ACC112 (cell line): Measurements from ENCODE around the gene EXD3.
A peak's percentile ranks its signal among the peaks of the same experiment; 100 is the strongest.
"Not testable (repeated sequence)": the region's sequence is repeated elsewhere in the genome, so short reads cannot be mapped to it uniquely, and the experiment has no call there.

Source experiments
- H2AFZ ChIP-seq: fragments of 200-600 bp; sonication (generic); one replicate; pipeline ENCODE4 v1.6.0; 2017; ENCODE audit warnings: antibody characterized with exemption, low read length; ENCODE audit not compliant: unreplicated experiment
- H3K27ac ChIP-seq: fragments of 200-600 bp; sonication (generic); 2 replicates; pipeline ENCODE4 v1.5.1; 2014; ENCODE audit warnings: low read depth, mild to moderate bottlenecking, antibody characterized with exemption, low read length, moderate library complexity
- H3K27me3 ChIP-seq: fragments of 200-600 bp; sonication (generic); 2 replicates; pipeline ENCODE4 v1.6.1; 2014; ENCODE audit warnings: mild to moderate bottlenecking, antibody characterized with exemption, low read length, moderate library complexity, mixed read lengths; ENCODE audit not compliant: insufficient read depth
- H3K36me3 ChIP-seq: fragments of 200-600 bp; sonication (generic); 2 replicates; pipeline ENCODE4 v1.6.1; 2016; ENCODE audit warnings: mild to moderate bottlenecking, antibody characterized with exemption, low read length, moderate library complexity, mixed read lengths; ENCODE audit not compliant: insufficient read depth
- H3K4me1 ChIP-seq: fragments of 200-600 bp; sonication (generic); one replicate; pipeline ENCODE4 v1.6.1; 2016; ENCODE audit warnings: low read length, mixed read lengths; ENCODE audit not compliant: insufficient read depth, unreplicated experiment, control insufficient read depth
- H3K4me3 ChIP-seq: fragments of 200-600 bp; sonication (generic); 2 replicates; pipeline ENCODE4 v1.5.1; 2014; ENCODE audit warnings: mild to moderate bottlenecking, low read depth, low read length
- H3K79me2 ChIP-seq: fragments of 200-600 bp; sonication (generic); one replicate; pipeline ENCODE4 v1.6.0; 2016; ENCODE audit warnings: low read length; ENCODE audit not compliant: control insufficient read depth, unreplicated experiment, insufficient read depth

EXD3 gene

DNA sequence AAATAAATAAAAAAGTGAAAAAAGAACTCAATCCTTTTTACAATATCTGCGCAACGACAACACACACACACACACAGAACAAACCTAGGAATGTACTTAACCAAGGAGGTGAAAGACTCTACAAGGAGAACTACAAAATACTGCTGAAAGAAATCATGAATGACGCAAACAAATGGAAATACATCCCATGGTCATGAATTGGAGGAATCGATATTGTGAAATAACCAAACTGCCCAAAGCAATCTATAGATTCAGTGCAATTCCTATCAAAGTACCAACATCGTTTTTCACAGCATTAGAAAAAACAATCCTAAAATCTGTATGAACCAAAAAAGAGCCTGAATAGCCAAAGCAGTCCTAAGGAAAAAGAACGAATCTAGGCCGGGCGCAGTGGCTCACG lies 91.0 kb downstream of the EXD3 start:
- no peak overlapping the region for H3K4me3 ChIP-seq
- H3K27ac ChIP-seq, result no peak overlapping the region
- no peaks in the 10 kb centered on the region for H3K79me2 ChIP-seq
- no peaks in the 10 kb centered on the region for H3K36me3 ChIP-seq
- H3K4me1 ChIP-seq, result no peaks in the 10 kb centered on the region
- no peaks in the 10 kb centered on the region for H3K27me3 ChIP-seq
- H2AFZ ChIP-seq, result no peak overlapping the region

DNA sequence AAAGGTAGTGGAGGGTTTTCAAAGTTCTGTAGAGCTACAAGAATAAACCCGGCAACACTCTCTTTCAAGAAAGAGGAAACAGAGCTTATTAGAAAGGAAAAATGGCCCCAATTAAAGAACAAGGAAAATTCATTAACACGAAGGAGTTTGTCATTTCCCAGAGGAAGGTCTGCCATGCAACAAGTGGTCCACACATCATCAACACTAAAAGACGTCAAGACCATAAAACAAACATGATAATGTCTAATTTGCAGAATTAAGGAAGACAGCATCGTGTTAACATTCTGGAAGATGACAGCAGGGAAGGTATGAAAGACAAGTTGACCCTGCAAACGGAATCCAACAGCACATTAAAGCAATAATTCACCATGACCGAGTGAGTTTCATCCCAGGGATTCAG lies 92.3 kb downstream of the EXD3 start:
- no peaks in the 10 kb centered on the region for H3K27me3 ChIP-seq
- H3K36me3 ChIP-seq, result no peaks in the 10 kb centered on the region
- H2AFZ ChIP-seq, result no peak overlapping the region

DNA sequence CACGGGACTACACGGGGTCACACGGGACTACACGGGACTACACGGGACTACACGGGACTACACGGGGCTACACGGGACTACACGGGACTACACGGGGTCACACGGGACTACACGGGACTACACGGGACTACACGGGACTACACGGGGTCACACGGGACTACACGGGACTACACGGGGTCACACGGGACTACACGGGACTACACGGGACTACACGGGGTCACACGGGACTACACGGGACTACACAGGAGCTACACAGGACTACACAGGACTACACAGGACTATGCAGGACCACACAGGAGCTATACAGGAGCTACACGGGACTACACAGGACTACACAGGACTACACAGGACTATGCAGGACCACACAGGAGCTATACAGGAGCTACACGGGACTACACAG lies 93.4 kb downstream of the EXD3 start:
- H3K4me3 ChIP-seq, H3K4me1 ChIP-seq, H2AFZ ChIP-seq, H3K27me3 ChIP-seq, H3K79me2 ChIP-seq, H3K36me3 ChIP-seq, H3K27ac ChIP-seq: not testable (repeated sequence)

More for the DNA sequence above, 92.3 kb downstream of the EXD3 start:
- Histone ChIP-seq H3K27ac (no peak overlapping the region), H3K4me1 (no peaks in the 10 kb centered on the region), H3K79me2 (no peaks in the 10 kb centered on the region), H3K4me3 (no peak overlapping the region)

DNA sequence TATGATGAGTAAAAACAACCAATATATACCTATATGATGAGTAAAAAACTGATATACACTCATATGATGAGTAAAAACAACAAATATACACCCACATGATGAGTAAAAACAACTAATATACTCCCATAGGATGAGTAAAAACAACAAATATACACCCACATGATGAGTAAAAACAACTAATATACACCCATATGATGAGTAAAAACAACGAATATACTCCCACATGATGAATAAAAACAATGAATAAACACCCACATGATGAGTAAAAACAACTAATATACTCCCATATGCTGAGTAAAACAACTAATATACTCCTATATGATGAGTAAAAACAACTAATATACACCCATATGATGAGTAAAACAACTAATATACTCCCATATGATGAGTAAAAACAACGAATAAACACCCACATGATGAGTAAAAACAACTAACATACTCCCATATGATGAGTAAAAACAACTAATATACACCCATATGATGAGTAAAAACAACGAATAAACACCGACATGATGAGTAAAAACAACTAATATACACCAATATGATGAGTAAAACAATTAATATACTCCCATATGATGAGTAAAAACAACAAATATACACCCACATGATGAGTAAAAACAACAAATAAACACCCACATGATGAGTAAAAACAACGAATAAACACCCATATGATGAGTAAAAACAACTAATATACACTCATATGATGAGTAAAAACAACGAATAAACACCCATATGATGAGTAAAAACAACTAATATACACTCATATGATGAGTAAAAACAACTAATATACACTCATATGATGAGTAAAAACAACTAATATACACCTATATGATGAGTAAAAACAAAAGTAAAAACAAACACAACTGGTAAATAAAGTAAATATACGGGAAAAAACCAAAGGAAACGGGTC lies 95.1 kb downstream of the EXD3 start:
- peak overlapping the region; percentile 13; the same call in 1 of the 2 replicates for H3K27ac ChIP-seq
- not testable (repeated sequence) for H3K27me3 ChIP-seq, H3K36me3 ChIP-seq, H2AFZ ChIP-seq, H3K4me1 ChIP-seq, H3K4me3 ChIP-seq, H3K79me2 ChIP-seq

DNA sequence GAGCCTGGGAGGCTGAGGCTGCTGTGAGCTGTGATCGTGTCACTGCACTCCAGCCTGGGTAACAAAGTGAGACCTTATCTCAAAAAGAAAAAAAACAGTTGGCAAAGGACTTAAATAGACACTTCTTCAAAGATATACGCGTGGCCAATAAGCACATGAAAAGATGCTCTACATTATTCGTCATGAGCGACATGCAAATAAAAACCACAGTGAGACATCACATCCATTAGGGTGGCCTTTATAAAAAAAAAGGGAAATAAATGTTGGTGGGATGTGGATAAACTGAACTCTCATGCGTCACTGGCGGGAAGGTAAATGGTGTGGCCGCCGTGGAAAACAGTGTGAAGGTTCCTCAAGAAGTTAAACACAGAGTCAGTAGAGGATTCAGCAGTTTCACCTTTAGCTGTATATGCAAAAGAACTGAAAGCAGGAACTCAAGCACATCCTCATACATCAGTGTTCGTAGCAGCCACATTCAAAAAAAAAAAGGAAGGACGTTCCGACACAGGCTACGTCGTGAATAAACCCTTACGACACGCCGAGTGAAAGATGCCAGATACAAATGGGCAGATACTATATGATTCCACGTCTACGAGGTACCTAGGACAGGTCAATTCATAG lies 96.4 kb downstream of the EXD3 start:
- Histone ChIP-seq H3K27ac (no peak overlapping the region), H3K4me1 (no peaks in the 10 kb centered on the region), H3K4me3 (no peak overlapping the region), H3K36me3 (no peaks in the 10 kb centered on the region), H3K27me3 (no peaks in the 10 kb centered on the region), H3K79me2 (no peaks in the 10 kb centered on the region), H2AFZ (no peak overlapping the region)

DNA sequence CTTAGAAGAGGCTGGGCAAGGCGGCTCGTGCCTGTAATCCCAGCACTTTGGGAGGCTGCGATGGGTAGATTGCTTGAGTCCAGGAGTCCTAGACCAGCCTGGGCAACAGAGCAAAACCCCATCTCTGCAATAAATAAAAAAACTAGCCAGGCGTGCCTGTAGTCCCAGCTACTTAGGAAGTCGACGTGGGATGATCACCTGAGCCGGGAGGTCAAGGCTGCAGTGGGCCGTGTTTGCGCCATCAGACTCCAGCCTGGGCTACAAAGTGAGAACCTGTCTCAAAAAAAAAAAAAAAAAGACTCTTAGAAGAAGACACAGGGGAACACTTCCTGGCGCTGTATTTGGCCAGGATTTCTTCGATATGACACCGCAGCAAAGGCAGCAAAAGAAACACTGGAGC lies 97.2 kb downstream of the EXD3 start:
- no peaks in the 10 kb centered on the region for H3K27me3 ChIP-seq
- H3K4me1 ChIP-seq, result no peaks in the 10 kb centered on the region
- no peak overlapping the region for H3K4me3 ChIP-seq
- no peak overlapping the region for H3K27ac ChIP-seq
- H3K79me2 ChIP-seq, result no peaks in the 10 kb centered on the region
- H3K36me3 ChIP-seq, result no peaks in the 10 kb centered on the region
- no peak overlapping the region for H2AFZ ChIP-seq

DNA sequence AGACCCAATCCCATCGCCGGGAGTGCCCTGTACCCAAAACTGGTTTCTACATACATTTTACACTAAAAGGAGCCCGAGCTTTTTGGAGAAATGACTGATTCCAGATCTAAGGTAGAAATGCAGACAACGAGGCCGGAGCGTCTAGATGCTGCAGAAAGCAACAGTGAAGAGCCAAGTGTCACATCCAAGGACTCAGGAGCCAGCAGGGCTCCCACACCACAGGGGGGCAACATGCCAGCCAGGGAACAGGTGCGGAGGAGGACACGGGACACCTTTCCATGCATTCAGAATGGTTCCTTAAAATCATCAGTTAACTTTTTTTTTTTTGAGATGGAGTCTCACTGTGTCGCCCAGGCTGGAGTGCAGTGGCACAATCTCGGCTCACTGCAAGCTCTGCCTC lies 97.8 kb downstream of the EXD3 start:
- H2AFZ ChIP-seq, result no peak overlapping the region
- no peak overlapping the region for H3K4me3 ChIP-seq
- no peaks in the 10 kb centered on the region for H3K4me1 ChIP-seq
- no peaks in the 10 kb centered on the region for H3K27me3 ChIP-seq
- no peaks in the 10 kb centered on the region for H3K36me3 ChIP-seq
- no peak overlapping the region for H3K27ac ChIP-seq
- H3K79me2 ChIP-seq, result no peaks in the 10 kb centered on the region

DNA sequence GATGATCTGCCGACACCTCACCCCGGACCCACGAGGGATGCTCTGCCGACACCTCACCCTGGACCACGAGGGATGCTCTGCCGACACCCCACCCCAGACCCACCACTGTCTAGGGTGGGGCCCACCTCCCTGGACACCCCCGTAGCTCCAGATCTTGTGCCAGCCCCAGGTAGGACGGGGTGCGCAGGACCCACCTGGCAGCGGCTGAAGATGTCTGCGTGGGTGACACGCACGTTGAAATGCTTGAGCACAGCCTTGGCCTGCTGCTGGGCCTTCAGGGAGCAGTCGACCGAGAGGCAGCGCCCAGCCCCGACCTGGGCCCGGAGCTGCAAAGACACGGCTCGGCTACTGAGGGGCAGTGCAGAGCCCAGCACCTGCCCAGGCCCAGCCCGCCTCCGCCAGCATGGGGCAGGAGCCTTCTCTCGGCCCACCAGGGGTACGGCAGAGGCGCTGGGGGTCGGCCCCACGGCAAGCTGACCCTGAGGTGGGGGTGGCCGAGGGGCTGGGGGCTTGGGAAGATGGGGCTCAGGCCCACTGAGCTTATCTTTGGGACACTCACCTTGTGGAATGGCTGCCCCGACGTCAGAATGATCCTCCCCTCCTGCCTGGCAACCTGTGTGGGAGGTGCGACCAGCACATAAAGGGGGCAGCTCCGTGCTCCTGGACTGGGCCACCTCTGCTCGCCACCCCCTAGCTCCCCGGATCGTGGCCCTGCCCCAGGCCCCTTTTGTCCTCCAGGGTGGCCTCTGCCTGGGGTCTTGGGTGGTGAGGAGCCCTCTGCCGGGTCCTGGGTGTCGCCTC lies 99.2 kb downstream of the EXD3 start:
- no peak overlapping the region for H3K27ac ChIP-seq
- H3K27me3 ChIP-seq, result no peaks in the 10 kb centered on the region
- no peaks in the 10 kb centered on the region for H3K4me1 ChIP-seq
- no peak overlapping the region for H3K4me3 ChIP-seq
- H2AFZ ChIP-seq, result no peak overlapping the region
- H3K79me2 ChIP-seq, result no peaks in the 10 kb centered on the region
- no peaks in the 10 kb centered on the region for H3K36me3 ChIP-seq

DNA sequence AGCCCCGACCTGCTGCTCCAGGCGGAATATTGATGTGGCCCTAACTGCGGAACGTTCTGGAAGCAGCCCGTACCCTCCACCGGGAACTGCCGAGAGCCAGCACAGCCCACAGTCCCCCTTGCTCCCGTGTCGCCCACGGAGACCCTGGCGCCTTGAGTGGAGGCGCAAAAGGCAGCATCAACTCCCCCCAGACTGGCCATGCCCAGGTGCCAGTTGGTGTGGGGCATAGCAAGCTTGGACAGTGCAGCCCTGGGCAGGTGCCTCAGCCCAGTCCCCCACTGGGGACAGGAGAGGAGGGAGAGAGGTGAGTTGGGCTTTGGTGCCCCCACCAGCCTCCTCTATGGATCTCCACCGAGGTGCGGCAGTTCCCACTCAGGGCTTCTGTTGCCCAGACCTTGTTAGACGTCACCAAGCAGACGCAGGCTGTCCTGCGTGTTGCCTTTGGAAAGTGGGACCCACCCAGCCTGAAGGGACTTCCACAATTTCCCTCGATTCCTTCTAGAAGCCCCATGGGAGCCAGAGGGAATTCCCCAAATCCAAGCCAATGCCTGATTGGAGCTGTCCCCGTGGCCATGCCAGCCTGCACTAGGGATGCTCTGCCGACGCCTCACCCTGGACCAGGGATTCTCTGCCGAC lies 101.1 kb downstream of the EXD3 start:
- Histone ChIP-seq H3K79me2 (no peaks in the 10 kb centered on the region), H3K27me3 (no peaks in the 10 kb centered on the region), H3K36me3 (no peaks in the 10 kb centered on the region), H3K27ac (no peak overlapping the region), H3K4me3 (no peak overlapping the region), H2AFZ (no peak overlapping the region), H3K4me1 (no peaks in the 10 kb centered on the region)

DNA sequence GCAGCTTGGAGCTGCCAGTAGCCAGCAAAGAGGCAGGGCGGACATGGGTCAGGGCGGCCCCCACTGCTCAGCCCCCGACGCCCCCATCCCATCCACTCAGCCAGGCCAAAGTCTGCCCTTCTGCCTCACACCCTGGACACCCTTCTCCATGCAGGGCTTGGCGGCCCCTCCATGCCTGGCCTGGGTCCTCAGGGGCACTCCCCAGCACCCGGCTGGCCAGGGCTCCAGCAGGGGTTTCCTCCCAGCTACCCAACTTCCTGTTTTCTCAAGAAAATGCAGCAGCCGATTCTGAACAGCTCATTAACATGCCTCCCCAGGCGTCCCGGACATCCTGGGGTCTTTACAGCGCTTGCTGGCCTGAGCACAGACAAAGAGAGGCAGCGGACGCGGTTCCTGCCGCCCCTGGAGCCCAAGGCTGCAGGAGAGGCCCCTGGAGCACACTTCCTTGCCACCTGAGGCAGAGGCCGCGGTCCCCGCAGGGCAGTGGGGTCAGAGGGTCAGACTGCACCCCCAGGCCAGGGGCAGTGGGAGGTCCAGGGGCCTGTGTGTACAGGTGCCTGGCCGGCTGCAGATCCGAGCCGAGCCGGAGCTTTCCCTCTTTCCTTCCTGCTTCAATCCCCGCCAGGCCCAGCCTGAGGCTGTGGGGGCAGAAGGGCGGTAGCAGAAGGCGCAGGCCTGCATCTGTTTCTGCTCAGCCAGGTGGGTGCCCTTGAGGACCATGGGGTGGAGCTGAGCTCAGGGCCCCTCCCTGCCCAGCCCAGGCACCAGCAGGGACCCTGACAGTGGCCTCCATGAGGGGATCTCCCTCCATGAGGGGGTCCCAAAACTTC lies 102.2 kb downstream of the EXD3 start:
- H3K27ac ChIP-seq, result no peak overlapping the region
- no peak overlapping the region for H3K4me3 ChIP-seq

More for the DNA sequence above, 102.2 kb downstream of the EXD3 start:
- Histone ChIP-seq H3K27me3 (no peaks in the 10 kb centered on the region), H2AFZ (no peak overlapping the region), H3K4me1 (no peaks in the 10 kb centered on the region), H3K79me2 (no peaks in the 10 kb centered on the region), H3K36me3 (no peaks in the 10 kb centered on the region)
